BE2C (cell line): Measurements from ENCODE around the gene NAA50.

Source experiments
- DNase-seq: peaks from one replicate; pipeline ENCODE4 v3.0.0-alpha.2; 2020
- H3K27me3 ChIP-seq: fragments of 250-450 bp; sonication (Bioruptor Pico); 2 replicates; pipeline ENCODE4 v1.5.1; 2020; ENCODE audit warnings: mild to moderate bottlenecking
- H3K36me3 ChIP-seq: fragments of 250-450 bp; sonication (Bioruptor Pico); 2 replicates; pipeline ENCODE4 v1.5.1; 2020; ENCODE audit warnings: mild to moderate bottlenecking
- H3K4me1 ChIP-seq: fragments of 250-450 bp; sonication (Bioruptor Pico); 2 replicates; pipeline ENCODE4 v1.5.1; 2020
- H3K4me3 ChIP-seq: 2 replicates; pipeline ENCODE4 v1.5.1; 2011; ENCODE audit warnings: low read depth, low read length
- H3K9me3 ChIP-seq: fragments of 250-450 bp; sonication (Bioruptor Pico); 2 replicates; pipeline ENCODE4 v1.5.1; 2020
- CTCF ChIP-seq: IDR thresholded peaks from 2 replicates; pipeline ENCODE4 v1.5.1; 2012; ENCODE audit warnings: mild to moderate bottlenecking, low read depth, low read length

NAA50 gene

GRCh38 chr3:113776564-113776963 is 30.5 kb upstream of the NAA50 start:
- no peak for TF ChIP-seq CTCF
- Histone ChIP-seq H3K4me3 (no peak overlapping the region), H3K27me3 (no peaks in the 10 kb centered on the region), H3K9me3 (no peaks in the 10 kb centered on the region), H3K4me1 (no peaks in the 10 kb centered on the region), H3K36me3 (no peaks in the 10 kb centered on the region)
- no peak for DNase-seq

- DNase-seq = no peak
- TF ChIP-seq CTCF = no peak
- Histone ChIP-seq H3K27me3 (no peaks in the 10 kb centered on the region), H3K4me3 (no peak overlapping the region), H3K9me3 (no peaks in the 10 kb centered on the region), H3K36me3 (no peaks in the 10 kb centered on the region), H3K4me1 (no peaks in the 10 kb centered on the region)
Measured at GRCh38 chr3:113775516-113775915, 29.5 kb upstream of the NAA50 start.

GRCh38 chr3:113773381-113773780 is 27.3 kb upstream of the NAA50 start:
- Histone ChIP-seq H3K9me3 (no peaks in the 10 kb centered on the region), H3K36me3 (no peaks in the 10 kb centered on the region), H3K4me1 (no peaks in the 10 kb centered on the region), H3K4me3 (no peak overlapping the region), H3K27me3 (no peaks in the 10 kb centered on the region)
- no peak for DNase-seq
- no peak for TF ChIP-seq CTCF

GRCh38 chr3:113771993-113772392 is 25.9 kb upstream of the NAA50 start:
- Histone ChIP-seq H3K9me3 (no peaks in the 10 kb centered on the region), H3K4me1 (no peaks in the 10 kb centered on the region), H3K27me3 (no peaks in the 10 kb centered on the region), H3K4me3 (no peak overlapping the region), H3K36me3 (no peaks in the 10 kb centered on the region)
- DNase-seq = no peak
- TF ChIP-seq CTCF = no peak

GRCh38 chr3:113769551-113769950 is 23.5 kb upstream of the NAA50 start:
- H3K4me3 ChIP-seq = no peak overlapping the region
- DNase-seq = no peak
- no peak for TF ChIP-seq CTCF
- no peaks in the 10 kb centered on the region for H3K9me3 ChIP-seq
- H3K4me1 ChIP-seq = no peaks in the 10 kb centered on the region
- H3K27me3 ChIP-seq = no peaks in the 10 kb centered on the region
- H3K36me3 ChIP-seq = no peaks in the 10 kb centered on the region

- Histone ChIP-seq H3K36me3 (no peaks in the 10 kb centered on the region), H3K9me3 (no peaks in the 10 kb centered on the region), H3K27me3 (no peaks in the 10 kb centered on the region), H3K4me1 (no peaks in the 10 kb centered on the region), H3K4me3 (no peak overlapping the region)
- DNase-seq = no peak
- no peak for TF ChIP-seq CTCF
Measured at GRCh38 chr3:113764698-113765097, 18.6 kb upstream of the NAA50 start.
